GM18498 (cell line): ENCODE results near the gene SOSTDC1.
"Not testable (repeated sequence)": the region's sequence is repeated elsewhere in the genome, so short reads cannot be mapped to it uniquely, and the experiment has no call there.

Source experiments
- ATAC-seq: cut with Tn5 transposase; IDR thresholded peaks from one replicate; pipeline ENCODE4 v1.9.1; 2021; ENCODE audit warnings: mild to moderate bottlenecking, moderate library complexity; ENCODE audit not compliant: unreplicated experiment

SOSTDC1 gene

DNA sequence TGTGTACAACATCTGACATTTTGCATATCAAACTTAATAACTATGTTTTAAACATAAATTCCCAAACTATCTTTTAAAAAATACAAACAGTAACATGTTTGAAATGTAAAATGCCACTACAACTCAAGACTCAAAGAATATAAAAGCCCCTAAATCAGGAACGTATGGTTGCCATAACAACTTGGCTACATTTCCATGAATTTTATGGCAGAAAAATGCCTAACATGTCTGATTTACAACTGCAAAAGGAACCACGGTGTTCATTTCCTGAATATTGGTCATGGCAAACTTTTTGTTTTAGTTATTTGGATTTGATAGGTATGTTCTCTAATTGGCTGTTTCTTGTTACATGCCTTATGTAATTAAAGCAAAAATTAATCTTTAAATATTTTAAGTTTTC, 2.0 kb downstream of the SOSTDC1 start:
- ATAC-seq = no peak

DNA sequence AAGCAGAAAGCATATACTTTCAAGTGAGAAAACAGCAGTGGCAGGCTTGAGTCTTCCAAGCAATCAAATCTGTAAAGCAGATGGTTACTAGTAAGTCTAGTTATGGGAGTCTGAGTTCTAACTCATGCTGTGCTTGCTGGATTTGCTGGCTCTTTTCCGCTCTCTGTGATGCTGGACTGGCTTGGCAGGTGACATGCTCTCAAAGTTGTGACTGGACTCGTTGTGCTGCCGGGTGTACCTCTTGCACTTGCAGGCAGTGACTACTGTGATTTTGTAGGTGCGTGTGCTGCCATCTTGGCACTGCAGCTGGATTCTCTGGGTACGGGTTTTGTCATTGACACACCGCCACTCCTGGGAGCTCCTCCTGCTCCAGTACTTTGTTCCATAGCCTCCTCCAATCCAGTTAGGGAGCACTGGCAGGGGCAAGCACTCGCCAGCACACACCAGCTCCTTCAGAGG, 3.1 kb downstream of the SOSTDC1 start:
- ATAC-seq = no peak

DNA sequence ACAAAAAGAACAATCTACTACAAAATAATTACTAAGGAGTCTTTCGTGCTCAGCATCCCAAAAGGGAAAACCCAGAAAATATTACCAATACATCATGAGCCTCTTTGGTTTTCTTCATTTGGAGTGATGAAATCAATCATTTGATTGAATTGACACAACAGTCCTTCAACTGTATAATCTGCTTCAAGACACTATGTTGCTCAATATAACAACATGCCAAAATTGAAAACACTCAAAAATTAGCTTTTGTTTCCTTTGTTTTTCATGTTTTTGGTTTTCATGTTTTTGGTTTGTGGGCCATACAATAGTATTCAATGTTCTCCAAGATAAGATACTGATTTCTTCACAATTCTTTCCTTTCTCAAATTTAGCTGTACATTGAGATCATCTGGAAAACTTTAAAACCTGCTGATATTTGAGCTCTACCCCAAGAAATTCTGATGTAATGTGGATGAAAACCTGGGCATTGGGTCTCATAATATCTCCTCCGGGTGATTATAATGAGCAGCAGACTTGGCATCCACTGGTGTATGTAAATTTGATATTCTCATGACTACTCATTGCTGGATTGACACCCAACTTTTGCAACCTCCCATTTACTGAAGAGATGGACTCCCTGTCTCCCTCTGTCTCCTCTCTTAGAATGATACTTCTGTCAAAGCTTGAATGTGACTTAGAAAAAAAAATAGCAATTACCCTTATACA, 4.6 kb downstream of the SOSTDC1 start:
- no peak for ATAC-seq

DNA sequence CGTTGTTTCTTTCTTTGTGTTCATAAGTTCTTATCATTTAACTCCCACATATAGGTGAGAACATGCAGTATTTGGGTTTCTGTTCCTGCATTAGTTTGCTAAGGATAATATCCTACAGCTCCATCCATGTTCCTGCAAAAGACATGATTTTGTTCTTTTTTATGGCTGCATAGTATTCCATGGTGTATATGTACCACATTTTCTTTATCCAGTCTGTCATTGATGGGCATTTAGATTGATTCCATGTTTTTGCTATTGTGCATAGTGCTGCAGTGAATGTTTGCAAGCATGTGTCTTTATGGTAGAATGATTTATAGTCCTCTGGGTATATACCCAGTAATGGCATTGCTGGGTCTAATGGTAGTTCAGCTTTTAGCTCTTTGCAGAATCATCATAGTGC, 9.2 kb downstream of the SOSTDC1 start:
- ATAC-seq = not testable (repeated sequence)

DNA sequence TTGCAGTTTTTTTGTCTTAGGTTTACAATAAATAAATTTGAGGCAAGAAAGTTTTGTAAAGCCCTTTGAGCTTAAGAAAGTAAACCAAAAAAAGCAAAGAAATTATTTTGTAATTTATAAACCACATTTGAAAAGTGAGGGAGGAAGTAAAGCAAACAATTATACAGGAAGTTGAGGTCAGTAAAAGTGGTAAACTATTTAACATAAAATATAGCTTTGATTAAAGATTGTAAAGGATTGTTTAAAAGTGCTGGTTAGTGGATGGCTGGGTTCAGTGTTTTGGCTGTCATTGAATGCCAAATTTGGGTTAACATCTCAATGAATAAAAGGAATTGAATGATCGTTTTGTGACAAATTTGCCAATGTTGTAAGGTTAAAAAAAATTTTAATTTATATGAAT, 9.9 kb downstream of the SOSTDC1 start:
- ATAC-seq = no peak

DNA sequence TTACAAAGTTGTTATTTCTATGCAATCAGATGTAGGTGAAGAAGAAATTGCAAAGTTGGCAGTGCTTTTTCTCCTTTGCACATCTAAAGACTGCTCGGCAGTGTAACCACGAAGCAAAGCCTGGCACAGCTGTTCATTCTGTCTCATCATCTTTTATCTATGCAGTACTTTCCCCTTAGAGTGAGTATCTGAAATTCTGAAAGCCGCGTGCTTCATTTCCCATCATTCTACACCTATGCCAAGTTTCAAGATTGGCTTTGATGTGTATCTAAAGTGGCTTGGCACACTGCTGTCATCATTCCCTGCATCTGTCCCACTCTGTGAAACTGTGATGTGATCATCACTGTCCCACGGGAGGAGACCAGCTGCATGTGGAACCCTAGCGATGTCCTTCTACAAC, 15.2 kb downstream of the SOSTDC1 start:
- ATAC-seq = no peak

DNA sequence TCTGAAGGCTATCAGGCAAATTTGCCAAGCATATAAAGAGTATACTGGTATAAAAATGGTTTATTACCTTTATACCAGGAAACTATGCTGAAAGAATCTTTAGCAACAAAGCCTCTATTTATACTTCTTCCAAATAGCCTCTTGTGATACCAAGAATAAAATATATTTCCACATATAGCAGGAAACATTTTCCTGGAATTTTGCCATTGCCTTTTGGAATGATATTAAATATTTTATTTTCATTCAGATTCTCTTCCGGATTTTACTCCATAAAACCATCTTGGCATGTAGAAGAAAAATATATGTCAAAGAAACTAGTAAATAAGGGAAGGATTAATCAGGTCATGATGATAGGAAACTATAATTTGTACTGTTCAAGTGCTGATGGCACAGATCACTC, 17.7 kb downstream of the SOSTDC1 start:
- ATAC-seq = no peak

DNA sequence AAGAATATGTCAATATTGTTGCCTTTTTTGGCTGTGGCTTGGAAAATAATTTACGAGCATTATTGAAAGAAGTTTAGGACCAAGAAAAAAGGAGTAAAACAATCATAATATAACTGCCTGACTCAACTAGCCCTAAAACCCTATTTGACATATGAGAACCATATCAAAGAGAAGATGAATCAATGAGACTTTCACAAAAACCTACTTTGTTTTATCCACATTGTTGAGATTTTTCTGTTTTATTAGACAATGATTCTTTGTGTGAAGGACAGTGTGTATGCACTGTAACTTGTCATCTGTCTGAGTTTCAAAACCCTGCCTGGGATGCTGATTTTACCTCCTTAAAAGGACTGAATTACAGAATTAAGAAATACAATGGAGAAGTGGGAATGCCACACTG, 19.0 kb downstream of the SOSTDC1 start:
- ATAC-seq = no peak

DNA sequence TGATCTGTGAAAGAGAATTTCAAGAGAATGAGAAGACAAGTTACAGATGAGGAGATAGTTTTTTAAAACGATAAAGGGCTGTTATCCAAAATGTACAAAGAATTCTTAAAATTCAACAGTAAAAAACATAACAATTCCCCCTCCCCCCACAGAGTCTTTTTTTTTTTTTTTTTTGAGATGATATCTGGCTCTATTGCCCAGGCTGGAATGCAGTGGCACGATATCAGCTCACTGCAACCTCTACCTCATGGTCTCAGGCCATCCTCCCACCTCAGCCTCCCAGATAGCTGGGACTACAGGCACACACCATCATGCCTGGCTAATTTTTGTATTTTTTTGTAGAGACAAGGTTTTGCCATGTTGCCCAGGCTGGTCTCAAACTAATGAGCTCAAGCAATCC, 21.7 kb downstream of the SOSTDC1 start:
- not testable (repeated sequence) for ATAC-seq

DNA sequence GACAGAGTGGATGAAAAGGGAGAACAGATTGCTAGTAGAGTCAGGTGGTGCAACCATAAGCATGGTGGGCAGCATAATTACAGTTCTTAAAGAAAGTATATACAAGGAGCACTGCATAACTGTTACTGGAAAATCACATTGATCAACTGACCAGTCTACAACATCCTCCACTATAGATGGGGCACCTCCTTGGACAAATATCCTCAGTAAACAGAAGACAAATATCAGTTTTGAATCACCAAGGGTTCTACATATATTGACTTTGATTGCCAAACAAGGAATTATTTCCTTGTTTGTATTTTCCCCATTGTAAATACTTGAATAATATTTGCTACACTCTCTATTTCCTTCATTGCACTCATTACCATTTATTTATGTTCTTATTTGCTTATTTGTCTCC, 26.6 kb downstream of the SOSTDC1 start:
- ATAC-seq = no peak

DNA sequence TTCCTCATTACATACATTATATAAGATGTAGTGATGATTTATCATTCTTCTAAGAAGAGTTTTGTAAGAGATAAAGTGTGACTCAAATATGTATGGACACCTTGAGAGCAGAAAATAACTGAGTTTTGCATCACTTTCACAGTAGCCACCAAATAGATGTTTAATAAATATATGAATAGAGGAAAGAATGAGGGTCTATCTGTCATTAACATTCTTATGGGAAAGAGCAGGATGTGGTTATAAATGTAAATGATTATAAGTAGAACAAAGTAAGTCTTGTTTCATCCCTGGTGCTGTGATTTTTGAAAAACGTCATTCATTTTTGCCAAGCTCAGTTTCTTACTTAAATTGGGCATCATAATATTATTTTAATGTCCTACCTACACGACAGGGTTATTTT, 29.2 kb downstream of the SOSTDC1 start:
- ATAC-seq = no peak

DNA sequence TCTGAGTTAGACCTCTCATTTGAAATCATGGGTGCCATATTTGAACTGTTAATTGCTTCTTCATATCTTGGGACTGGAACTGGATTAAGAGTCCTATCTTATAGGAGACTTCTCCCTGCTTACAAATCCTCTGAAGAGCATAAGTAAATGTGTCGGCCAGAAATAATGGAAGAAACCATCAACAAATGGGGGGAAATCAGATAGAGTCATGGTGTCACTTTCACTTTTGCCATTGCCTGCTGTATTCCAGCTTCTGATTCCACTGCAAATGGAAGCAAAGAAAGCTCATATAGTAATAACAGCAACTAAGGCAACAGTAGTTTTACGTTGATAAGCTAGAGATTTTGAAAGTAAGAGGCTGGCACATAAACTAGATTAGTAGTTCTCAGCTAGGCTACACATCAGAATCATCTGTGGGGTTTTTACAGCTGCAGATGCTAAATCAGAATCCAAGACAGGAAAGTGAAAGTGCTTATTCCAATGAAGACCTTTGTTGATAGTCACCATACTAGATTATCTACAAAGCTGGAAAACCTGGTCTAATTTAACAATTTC, 31.9 kb downstream of the SOSTDC1 start:
- ATAC-seq = no peak

DNA sequence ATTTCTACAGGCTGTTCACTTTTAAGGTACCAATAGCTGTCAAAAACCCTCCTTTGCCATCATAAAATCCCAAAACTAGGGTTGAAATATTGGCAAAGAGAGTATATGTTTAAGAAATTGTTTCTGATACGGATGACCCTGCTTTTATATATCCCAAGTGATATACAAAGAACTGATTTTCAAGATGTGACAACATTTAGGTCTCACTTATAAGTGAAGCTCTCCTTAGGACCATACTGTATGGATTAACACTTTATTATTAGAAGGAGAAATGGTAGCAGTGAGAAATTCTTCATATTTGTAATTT, 33.2 kb downstream of the SOSTDC1 start:
- ATAC-seq = no peak

DNA sequence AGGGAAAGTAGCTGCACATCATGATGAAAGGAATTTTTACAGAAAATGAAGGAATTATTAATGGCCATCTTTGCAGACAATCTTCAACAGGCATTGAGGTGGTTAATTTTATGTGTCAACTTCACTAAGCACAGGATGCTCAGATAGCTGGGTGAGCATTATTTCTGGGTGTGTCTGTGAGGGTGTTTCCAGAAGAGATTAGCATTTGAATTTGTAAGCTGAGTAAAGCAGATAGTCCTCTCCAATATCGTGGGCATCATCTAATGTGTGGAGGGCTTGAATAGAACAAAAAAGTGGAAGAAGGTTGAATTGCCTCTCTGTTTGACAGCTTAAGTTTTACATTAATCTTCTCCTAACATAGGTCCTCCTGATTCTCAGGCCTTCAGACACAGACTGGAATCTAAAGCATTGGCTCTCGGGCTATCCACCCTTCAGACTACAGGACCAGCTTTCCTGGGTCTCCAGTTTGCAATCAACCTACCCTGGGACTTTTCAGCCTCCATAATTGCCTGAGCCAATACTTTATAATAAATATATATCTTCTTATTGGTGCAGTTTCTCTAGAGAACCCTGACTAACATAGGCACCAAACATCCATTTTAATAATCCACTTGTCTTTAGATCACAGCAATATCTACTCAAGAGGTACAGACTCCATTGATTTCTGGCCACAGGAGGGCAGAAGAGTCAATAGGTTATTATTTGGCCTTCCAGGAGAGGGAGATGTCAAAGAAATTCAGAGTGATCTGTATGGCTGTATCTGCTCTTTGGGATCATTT, 33.7 kb downstream of the SOSTDC1 start:
- no peak for ATAC-seq

DNA sequence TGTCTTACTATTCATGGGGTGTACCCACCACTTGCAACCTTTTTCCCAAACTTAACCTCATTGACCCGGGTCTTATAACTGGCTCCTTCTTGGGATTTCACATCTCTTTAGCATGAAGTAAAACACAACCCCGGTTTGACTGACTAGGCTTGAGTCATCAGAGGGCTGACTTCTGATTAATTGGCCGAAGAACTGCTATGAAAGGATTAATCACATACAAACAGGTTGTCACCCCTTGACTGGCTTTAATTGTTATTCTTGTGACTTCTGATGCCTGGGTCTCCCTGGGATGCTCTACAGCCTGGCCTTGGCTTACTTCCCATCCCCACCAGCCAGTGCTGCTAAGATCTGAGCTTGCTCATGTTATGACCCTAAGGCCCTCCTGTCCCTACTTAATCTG, 35.4 kb downstream of the SOSTDC1 start:
- ATAC-seq = no peak

DNA sequence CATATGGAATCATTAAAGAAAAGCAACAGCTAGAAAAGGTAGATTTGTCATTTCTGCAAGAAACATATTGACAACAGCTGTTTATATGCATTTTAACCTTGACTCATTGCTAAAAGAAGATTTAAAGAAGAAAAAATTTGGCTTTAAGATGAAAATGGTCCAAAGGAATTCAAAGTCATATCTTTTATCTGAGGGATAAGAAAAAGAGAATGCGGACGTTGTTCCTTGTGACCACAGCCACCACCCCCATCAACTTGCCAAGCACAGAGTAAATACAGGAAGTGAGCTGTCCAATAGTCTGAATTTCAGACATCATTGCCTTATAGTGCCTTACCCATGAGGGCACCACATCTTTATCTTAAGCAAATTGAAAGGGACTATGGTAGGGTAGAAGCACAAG, 36.9 kb downstream of the SOSTDC1 start:
- ATAC-seq = no peak

DNA sequence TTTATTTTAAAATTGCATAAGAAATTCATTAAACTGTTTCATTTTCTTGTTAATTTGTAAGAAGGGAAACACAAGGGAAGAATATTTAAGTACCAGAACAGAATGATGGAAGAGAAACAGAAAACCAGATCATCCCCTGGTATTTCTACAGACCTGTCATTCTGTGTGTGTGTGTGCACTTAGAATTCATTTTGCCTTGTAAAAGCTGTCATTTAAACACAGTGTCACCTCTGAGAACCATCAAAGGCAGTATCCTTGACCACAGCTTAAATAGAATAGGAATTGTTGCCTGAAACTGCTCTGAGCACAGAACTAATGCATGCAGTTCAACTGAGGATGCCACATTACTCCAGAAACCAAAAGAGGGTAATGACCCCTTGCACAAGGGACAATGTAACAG, 37.4 kb downstream of the SOSTDC1 start:
- no peak for ATAC-seq

DNA sequence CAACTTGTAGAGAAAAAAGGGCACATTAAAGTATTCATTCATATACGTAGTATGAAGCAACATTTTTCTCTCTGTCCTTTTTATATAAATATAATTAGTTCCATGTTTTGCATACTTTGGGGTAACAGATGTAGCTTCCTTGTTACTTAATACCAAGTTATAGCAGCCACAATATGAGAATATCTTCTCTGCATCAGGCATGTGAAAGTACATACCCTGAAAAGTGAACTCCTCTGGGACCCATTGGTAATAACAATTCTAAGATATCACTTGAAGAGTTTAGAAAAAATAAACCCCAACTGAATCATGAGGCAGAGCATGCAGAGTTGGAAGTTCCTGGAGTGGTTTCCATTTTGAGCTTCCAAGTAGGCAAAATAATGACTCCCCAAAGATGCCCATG, 41.8 kb downstream of the SOSTDC1 start:
- ATAC-seq = no peak

DNA sequence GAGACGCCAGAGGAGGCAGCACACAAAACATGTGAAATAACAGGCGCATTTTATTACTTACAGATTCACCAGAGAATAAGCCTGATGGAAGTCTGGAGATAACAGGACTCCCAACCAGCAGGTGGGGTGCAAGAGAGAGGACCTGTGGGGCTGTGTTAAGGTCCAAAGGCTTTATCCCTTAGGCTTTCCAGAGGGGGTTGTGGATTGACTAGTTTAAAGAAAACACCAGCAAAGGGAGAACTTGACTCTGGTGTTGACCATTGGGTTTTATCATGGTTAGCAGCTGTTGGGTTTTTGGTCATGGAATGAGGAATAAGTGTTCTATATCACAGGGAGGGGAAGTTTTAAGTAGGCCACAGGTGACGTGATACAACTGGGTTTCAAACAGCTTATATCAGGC, 42.6 kb downstream of the SOSTDC1 start:
- no peak for ATAC-seq

DNA sequence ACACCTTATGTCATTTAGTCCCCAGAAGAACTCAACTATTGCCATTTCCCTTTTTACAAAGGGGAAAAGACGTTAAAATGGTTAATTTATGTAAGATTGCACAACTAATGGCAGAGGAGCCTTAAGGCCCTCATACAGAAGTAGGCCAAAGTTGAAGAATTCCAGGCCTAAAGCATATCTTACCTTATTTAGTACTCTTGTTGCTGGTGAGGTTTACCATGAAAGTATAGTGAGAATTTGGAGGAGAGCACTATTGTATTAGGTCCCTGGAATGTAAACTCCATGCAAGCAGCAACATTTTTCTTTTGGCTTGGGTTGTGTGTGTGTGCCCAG, 43.5 kb downstream of the SOSTDC1 start:
- no peak for ATAC-seq

DNA sequence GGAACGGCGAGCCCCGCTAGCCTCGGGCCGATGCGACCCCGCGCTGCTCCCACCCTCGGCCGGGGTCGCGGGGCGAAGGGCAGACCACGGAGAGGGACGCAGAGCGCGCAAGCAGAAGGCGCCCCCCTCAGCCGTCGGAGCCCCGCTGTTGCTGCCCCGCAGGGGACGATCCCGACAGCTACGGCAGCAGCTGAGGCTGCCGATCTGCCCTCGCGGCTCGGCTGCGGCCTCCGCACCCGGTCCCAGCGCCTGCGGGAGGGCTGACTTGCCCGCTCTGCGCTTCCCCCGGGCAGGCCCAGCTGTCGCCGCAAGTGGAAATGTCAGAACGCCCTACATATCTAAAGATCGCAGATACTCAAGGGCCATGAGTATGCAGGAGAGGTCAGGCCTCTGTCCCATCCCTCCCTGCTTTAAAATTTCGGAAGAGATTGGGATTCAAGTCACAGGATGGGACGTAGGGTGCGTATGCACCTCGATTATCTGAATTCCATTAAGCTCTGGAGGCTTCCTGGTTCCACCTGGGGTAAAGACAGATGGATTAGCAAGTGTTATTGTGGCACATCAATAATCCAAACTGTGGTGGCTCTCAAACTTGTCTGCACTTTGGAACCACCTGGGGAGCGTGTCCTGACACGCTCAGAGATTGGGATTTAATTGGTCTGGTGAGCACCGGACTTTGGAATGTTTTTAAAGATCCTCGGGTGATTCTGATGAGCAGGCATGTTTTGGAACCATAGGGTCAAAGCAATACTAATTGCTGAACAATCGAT, 44.0 kb downstream of the SOSTDC1 start, which contains the start of gene CRPPA:
CRPPA (minus strand) TSS at position 206 of the 770 bp plus-strand sequence. CDS start 216 bp downstream, outside the sequence.
- peak; percentile 46 for ATAC-seq
